Measurements from ENCODE around the gene SPDYE1. TPM values are rescaled to one million over a fixed set of nuclear protein-coding genes. Genes with fewer than 3 reads are reported as not detected.
"Not testable (repeated sequence)": the region's sequence is repeated elsewhere in the genome, so short reads cannot be mapped to it uniquely, and the experiment has no call there.

The SPDYE1 gene
- polyA plus RNA-seq, 1 experiment = not detected

DNA sequence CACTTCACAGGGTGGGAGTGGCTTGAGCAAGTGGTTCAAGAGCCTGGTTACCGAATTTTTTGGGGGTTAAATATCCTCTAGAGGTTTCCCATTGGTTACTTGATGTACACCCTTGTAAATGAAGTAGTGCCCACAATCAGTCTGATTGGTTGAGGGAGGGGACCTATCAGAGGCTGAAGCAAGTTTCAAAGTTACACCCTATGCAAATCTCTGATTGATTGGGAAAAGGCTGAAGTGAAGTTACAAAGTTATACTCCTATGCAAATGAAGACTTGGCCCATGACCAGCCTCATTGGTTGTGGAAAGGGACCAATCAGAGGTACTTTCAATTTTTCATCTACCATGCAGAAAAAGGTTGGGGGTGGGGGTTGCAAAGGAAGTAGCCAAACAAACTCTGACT is 36.8 kb upstream of the SPDYE1 start:
- ChIA-PET CTCF (no interaction called here), POLR2A (no interaction called here)
- DNase-seq (ENCODE audit: low read depth, low spot score) = no peak
- no peaks in the 10 kb centered on the region for H3K27me3 ChIP-seq (ENCODE audit: control insufficient read depth, insufficient read depth, low read length)
- no peak overlapping the region for H3K27ac ChIP-seq (ENCODE audit: low read depth, low read length)
- H3K4me3 ChIP-seq (ENCODE audit: low read depth, low read length) = no peak overlapping the region
- TF ChIP-seq, protein P1, sequence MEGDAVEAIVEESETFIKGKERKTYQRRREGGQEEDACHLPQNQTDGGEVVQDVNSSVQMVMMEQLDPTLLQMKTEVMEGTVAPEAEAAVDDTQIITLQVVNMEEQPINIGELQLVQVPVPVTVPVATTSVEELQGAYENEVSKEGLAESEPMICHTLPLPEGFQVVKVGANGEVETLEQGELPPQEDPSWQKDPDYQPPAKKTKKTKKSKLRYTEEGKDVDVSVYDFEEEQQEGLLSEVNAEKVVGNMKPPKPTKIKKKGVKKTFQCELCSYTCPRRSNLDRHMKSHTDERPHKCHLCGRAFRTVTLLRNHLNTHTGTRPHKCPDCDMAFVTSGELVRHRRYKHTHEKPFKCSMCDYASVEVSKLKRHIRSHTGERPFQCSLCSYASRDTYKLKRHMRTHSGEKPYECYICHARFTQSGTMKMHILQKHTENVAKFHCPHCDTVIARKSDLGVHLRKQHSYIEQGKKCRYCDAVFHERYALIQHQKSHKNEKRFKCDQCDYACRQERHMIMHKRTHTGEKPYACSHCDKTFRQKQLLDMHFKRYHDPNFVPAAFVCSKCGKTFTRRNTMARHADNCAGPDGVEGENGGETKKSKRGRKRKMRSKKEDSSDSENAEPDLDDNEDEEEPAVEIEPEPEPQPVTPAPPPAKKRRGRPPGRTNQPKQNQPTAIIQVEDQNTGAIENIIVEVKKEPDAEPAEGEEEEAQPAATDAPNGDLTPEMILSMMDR (IDR thresholded peaks at IDR 0.05; ENCODE audit: low read depth, low read length) = no peak
- H3K9me3 ChIP-seq (ENCODE audit: control insufficient read depth, insufficient read depth, low read length) = no peaks in the 10 kb centered on the region

DNA sequence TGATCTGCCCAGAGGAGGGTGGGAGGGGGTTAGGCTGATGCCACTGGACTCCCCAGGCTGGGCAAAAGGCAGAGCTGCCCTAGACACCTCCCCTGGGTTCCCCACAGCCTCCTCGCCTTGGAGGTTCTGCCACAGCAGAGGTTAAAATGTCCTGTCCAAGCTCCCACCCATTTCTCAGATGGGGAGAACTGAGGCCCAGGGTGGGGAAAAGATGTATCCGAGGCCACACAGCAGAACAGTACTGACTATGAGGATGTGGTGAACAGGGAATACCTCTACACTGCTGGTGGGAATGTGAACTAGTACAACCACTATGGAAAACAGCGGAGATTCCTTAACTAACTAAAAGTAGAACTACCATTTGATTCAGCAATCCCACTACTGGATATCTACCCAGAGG is 31.3 kb upstream of the SPDYE1 start:
- POLR2A ChIA-PET = not testable (repeated sequence)

DNA sequence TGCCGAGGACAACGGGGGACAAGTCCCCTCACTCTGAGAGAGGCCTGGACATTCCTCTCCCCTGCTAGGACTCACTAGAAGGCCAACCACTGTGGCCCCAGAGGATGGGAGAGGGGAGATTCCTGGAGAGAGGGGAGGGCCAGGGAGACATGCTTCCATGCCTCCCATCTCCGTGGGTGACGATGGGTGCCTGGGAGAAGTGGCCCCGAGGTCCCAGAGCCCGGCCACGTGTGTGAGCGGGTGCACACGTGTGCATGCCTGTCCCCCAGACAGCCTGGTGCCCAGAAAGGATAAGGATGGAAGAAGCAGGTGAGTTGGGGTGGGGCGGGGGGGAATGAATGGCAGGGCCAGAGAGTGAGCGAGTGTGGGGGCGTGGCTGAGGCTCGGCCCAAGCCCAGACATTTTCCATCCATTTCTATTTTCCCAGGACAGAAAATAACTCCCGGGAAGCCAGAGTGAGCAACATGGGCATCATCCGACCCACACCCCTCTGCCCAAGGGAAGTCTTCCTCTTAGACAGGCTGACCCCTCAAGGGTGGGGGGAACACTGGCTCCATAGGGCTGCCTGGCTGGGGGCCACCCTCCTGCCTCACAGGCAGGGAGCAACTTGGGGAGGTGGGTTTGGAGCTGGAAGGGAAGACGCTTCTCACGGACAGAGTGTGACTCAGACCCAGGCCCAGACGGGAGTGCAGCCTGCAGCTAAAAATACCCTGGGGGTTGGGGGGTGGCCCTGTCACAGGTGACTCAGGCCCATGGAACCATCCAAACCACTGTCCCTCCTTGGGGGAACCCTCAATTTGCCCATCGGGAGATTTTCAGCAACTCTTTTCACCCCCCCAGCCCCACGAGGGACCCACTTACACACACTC is 29.3 kb upstream of the SPDYE1 start:
- CTCF ChIA-PET; H3K27ac ChIP-seq (ENCODE audit: low read depth, low read length); H3K27me3 ChIP-seq (ENCODE audit: control insufficient read depth, insufficient read depth, low read length); POLR2A ChIA-PET; H3K4me3 ChIP-seq (ENCODE audit: low read depth, low read length); DNase-seq (ENCODE audit: low read depth, low spot score); H3K9me3 ChIP-seq (ENCODE audit: control insufficient read depth, insufficient read depth, low read length): not testable (repeated sequence)

More for the DNA sequence above, 31.3 kb upstream of the SPDYE1 start:
- H3K27me3 ChIP-seq (ENCODE audit: control insufficient read depth, insufficient read depth, low read length); CTCF ChIA-PET; H3K27ac ChIP-seq (ENCODE audit: low read depth, low read length); H3K9me3 ChIP-seq (ENCODE audit: control insufficient read depth, insufficient read depth, low read length); DNase-seq (ENCODE audit: low read depth, low spot score); H3K4me3 ChIP-seq (ENCODE audit: low read depth, low read length): not testable (repeated sequence)

DNA sequence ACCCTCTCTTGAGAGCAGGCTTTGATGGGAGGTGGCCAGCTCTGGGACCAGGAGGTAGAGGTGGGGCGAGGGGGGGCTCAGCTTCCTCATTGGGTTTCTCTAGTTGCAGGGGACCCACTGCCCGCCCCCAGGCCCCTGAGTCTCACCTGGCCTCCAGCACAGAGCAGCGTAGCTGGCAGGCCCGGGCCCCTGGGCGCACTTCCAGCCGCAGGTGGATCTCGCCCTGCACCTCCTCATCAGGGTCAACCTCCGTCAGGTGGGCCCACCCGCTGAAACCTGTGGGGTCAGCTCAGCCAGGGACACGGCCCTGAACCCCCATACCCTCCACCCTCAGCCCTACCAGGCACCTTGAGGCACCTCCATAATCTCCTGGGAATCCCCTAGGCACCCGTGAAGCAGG is 28.1 kb upstream of the SPDYE1 start:
- CTCF ChIA-PET; DNase-seq (ENCODE audit: low read depth, low spot score); H3K27ac ChIP-seq (ENCODE audit: low read depth, low read length); H3K4me3 ChIP-seq (ENCODE audit: low read depth, low read length); POLR2A ChIA-PET; H3K27me3 ChIP-seq (ENCODE audit: control insufficient read depth, insufficient read depth, low read length); H3K9me3 ChIP-seq (ENCODE audit: control insufficient read depth, insufficient read depth, low read length): not testable (repeated sequence)

DNA sequence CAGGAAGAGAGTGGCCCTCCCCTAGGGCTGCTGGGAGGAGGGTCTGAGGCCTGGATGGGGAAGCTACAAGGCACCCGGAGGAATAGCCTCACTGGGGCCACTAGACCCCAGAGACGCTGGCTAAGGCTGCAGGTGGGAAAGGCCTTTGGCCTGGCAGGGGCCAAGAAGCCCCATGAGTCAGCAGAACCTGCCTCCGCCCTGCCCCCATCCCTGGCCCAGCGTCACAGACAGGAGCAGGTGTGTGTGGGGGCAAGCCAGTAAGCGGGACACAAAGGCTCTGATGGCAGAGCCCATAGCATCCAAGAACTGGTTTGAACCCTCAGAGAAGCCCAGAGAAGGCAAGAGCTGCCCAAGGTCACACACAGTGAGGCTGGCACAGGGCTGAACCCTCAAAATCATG is 27.0 kb upstream of the SPDYE1 start:
- H3K27ac ChIP-seq (ENCODE audit: low read depth, low read length); H3K9me3 ChIP-seq (ENCODE audit: control insufficient read depth, insufficient read depth, low read length); H3K27me3 ChIP-seq (ENCODE audit: control insufficient read depth, insufficient read depth, low read length); POLR2A ChIA-PET; DNase-seq (ENCODE audit: low read depth, low spot score); H3K4me3 ChIP-seq (ENCODE audit: low read depth, low read length); CTCF ChIA-PET: not testable (repeated sequence)

DNA sequence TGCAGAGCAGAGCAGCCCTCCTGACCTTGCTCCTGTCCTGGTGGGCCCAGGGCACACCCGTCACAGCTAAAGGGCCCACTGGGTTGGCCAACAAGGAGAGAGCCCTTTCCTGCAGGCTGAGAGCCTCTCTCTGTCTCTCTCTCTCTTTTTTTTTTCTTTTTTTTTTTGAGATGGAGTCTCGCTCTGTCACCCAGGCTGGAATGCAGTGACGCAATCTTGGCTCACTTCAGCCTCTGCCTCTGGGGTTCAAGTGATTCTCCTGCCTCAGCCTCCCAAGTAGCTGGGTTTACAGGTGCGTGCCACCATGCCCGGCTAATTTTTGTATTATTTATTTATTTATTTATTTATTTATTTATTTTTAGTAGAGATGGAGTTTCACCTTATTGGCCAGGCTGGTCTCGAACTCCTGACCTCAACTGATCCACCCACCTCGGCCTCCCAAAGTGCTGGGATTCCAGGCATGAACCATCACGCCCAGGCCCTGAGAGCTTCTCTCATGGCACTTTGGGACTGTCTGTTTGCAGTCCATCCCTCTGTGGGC is 23.6 kb upstream of the SPDYE1 start:
- POLR2A ChIA-PET; CTCF ChIA-PET; DNase-seq (ENCODE audit: low read depth, low spot score): not testable (repeated sequence)

DNA sequence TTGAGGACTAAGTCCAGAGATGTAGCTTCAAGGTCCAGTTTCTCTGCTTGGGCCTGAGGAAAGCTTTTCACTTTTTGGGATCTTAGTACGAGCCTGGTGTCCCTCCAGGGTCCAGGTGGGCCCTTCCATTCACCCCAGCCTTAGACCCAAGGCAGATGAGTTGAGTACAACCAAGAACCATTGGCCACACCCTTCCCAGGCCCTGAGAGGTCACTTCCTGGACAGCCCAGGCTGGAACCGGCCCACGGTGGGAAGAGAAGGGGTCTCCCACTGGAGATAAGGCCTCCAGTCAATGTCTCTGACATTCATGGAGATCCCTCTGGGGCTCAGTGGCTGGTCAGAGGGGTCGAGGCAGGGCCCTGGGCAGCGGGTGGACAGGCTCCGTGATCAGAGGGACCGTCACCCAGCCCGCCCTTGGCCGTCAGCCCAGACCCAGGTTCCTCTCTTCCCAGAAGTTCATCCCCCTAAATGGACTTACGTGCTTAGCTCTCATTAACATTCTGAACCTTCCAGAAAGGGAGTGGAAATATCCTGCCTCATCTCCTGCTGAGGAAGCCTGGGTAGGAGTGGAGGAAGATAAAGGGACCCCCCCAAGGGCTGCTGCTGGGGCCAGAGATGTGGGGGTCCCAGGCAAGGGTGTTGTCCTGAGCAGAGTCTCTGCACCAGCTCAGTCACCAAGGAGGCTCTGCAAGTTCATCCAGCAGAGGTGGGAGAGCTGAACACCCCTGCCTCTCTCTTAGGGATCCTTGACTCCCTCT is 22.8 kb upstream of the SPDYE1 start:
- CTCF ChIA-PET; POLR2A ChIA-PET; H3K27ac ChIP-seq (ENCODE audit: low read depth, low read length); H3K9me3 ChIP-seq (ENCODE audit: control insufficient read depth, insufficient read depth, low read length); H3K4me3 ChIP-seq (ENCODE audit: low read depth, low read length); H3K27me3 ChIP-seq (ENCODE audit: control insufficient read depth, insufficient read depth, low read length); DNase-seq (ENCODE audit: low read depth, low spot score): not testable (repeated sequence)

More for the DNA sequence above, 23.6 kb upstream of the SPDYE1 start:
- H3K27me3 ChIP-seq (ENCODE audit: control insufficient read depth, insufficient read depth, low read length); H3K27ac ChIP-seq (ENCODE audit: low read depth, low read length); H3K4me3 ChIP-seq (ENCODE audit: low read depth, low read length); H3K9me3 ChIP-seq (ENCODE audit: control insufficient read depth, insufficient read depth, low read length): not testable (repeated sequence)

DNA sequence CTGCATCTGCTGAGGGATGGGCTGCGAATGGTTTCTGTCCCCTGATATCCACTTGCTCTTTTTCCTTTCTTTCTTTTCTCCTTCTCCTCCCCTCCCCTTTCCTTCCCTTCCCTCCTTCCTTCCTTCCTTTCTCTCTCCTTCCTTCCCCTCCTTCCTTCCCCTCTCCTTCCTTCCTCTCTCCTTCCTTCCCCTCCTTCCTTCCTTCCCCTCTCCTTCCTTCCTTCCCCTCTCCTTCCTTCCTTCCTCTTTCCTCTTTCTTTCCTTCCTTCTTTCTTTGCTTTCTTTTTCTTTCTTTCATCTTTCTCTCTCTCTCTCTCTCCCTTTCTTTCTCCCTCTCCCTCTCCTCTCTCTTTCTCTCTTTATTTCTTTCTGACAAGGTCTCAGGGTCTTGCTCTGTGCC is 20.2 kb upstream of the SPDYE1 start:
- Histone ChIP-seq H3K4me3 (ENCODE audit: low read depth, low read length) (no peak overlapping the region), H3K27ac (ENCODE audit: low read depth, low read length) (no peak overlapping the region), H3K27me3 (ENCODE audit: control insufficient read depth, insufficient read depth, low read length) (no peaks in the 10 kb centered on the region), H3K9me3 (ENCODE audit: control insufficient read depth, insufficient read depth, low read length) (no peaks in the 10 kb centered on the region)
- CTCF ChIA-PET = no interaction called here
- TF ChIP-seq, protein P1 (IDR thresholded peaks at IDR 0.05; ENCODE audit: low read depth, low read length) = no peak
- POLR2A ChIA-PET = no interaction called here
- no peak for DNase-seq (ENCODE audit: low read depth, low spot score)

DNA sequence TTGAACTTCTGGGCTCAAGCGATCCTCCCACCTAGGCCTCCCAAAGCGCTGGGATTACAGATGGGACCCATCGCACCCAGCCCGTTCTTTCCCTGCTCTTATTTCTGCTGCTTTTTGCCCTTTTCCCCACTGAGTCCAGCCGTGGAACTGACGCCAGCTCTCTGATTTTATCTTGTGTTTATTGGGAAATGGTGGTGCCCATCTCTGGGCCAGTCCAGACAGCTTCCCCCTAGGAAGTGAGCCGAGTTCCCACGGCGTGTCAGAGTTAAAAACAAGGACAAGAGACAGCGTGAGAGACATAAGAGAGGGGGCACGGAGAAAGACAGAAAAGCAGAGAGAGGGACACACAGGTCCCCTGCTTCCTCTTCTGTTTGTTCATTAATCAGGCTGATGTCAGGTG is 19.6 kb upstream of the SPDYE1 start:
- H3K4me3 ChIP-seq (ENCODE audit: low read depth, low read length); DNase-seq (ENCODE audit: low read depth, low spot score); H3K27me3 ChIP-seq (ENCODE audit: control insufficient read depth, insufficient read depth, low read length); CTCF ChIA-PET; H3K27ac ChIP-seq (ENCODE audit: low read depth, low read length); H3K9me3 ChIP-seq (ENCODE audit: control insufficient read depth, insufficient read depth, low read length); POLR2A ChIA-PET: not testable (repeated sequence)

DNA sequence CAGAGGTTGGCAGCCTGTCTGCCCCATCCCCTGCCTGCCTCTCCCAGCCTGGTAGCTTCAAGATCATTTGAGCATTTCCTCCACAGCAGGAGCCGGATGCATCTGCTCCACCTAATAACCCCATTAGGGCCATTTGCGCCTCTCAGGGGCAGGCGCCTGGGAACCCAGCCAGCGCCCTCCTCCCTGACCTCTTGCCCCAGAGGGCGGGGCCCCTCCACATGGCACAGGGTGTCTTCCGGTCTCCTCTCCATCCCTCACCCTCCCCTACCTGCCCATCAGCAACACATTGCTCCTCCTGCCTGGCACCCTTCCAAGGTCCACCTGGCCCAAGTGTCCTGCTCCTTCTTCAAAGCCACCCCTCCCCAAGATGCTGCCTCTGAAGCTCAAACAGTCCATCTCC is 14.8 kb upstream of the SPDYE1 start:
- DNase-seq (ENCODE audit: low read depth, low spot score); H3K9me3 ChIP-seq (ENCODE audit: control insufficient read depth, insufficient read depth, low read length); POLR2A ChIA-PET; H3K27ac ChIP-seq (ENCODE audit: low read depth, low read length); H3K27me3 ChIP-seq (ENCODE audit: control insufficient read depth, insufficient read depth, low read length); H3K4me3 ChIP-seq (ENCODE audit: low read depth, low read length); CTCF ChIA-PET: not testable (repeated sequence)

Data from AG04450 (cell line).